Effector CD4-positive, alpha-beta T cell (primary cell): ENCODE measurements around the gene CNR2.
"Not testable (repeated sequence)": the region's sequence is repeated elsewhere in the genome, so short reads cannot be mapped to it uniquely, and the experiment has no call there.

Experiments
- DNase-seq: peaks from one replicate; pipeline ENCODE4 v3.0.0-alpha.2; 2020
- total RNA-seq: gene quantifications from one replicate; lab custom pipeline; 2026; lab: John Stamatoyannopoulos, UW

CNR2 gene
- 2.1 reads per million, percentile 4 among the genes with 10 or more reads in this experiment for total RNA-seq

GRCh38 chr1:23913212-23913880 lies at the start of gene CNR2:
TSS of gene CNR2 (minus strand) at chr1:23913362. CDS start at chr1:23875617, 37,745 bp downstream.
- DNase-seq, result no peak

GRCh38 chr1:23960291-23961020 lies 47.3 kb upstream of the CNR2 start:
- DNase-seq, result no peak

DNA sequence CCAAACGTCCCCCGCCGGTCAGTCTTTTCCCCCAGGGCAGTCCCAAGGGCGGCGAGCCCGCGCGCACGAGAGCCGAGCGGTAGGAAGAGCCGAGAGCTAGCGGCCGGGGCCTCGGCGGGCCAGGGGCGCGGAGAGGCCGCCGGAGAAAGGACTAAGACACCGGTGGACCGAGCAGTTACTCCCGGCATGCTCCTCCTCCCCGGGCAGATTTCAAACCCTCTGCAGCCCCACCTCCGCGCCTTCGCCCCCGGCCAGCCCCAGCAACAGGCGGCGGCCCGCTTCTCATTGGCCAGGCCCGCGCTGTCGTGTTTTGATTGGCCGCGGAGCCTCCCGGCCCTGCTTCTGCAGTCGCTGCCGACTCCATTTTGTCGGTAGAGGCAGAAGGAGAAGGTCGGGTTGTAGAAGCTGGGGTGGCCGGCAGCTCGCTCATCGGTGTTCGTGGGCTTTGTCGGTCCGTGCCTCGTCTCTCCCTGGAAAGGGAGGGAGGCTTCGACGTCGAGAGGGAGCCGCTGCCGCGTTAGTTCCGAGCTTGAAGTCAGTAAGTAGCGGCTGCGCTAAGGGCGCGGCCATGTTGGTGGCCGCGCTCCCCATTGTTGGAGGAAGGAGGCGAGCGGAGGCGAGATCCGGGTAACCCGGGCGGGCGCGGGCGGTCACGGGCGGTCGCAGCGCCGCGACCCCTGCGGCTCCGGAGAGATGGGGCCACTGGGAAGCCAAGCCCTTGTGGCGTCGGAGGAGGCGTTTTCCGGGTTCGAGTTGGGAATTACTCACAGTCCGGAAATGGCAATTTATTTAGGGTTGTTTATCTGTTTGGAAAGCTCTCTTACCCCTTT lies 46.5 kb upstream of the CNR2 start, which contains the start of gene PNRC2:
PNRC2 (plus strand) TSS at position 368 of the 830 bp plus-strand sequence. CDS start 1,630 bp downstream, outside the sequence.
- peak; percentile 95 for DNase-seq

DNA sequence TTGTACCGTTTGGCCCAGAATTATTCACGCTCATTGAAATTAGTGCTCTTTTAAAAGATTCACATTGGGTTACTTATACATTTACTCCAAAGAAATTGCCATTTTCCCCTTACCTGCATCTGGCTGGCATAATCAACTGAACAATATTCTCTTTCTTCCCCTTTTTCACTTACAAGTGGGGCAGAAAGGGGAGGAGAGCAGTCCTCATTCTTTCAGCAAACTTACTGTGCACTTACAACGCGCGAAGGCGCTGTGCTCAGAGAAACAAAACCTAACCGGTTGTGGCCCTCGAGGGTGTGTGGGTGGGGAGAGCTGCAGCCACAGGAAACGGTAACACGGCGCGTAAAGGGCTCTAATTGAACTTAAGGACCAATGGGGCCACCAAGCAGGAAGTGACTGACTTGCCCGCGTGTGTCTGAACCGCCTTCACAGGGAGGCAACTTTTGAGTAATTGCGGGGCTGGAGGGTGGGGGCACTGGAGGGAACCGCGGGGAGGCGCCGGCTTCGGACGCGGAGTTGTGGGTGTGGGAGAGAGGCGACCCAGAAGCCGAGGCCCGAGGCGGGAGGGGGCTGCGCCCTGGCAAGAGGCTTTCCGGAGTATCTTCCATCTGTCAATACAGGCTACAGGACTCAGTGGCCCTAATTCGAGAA lies 45.8 kb upstream of the CNR2 start:
- DNase-seq, result peak; percentile 87

- not testable (repeated sequence) for DNase-seq
These were observed 45.1 kb upstream of the CNR2 start for GRCh38 chr1:23958040-23958809.

GRCh38 chr1:23957096-23957495 lies 43.9 kb upstream of the CNR2 start:
- no peak for DNase-seq

DNA sequence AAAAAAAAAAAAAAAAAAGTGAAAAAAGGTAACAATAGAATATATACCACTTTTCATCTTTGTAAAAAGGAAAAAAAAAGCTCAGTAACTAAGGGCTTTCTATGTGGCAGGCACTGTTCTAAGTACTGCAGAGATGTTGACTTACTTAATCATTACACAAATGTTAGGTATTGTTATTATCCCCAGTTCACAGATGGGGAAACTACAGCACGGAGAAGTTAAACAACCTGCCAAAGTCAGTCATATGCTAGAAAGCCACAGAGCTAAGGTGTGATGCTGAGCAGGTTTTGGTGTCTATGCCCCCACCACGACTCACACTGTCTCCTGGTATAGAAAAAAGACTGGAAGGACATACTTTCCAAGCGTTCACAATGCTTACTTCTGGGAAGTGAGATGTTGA lies 39.9 kb upstream of the CNR2 start:
- no peak for DNase-seq

GRCh38 chr1:23947366-23947765 lies 34.2 kb upstream of the CNR2 start:
- no peak for DNase-seq

- no peak for DNase-seq
These were observed 23.5 kb upstream of the CNR2 start for GRCh38 chr1:23936481-23937176.

DNA sequence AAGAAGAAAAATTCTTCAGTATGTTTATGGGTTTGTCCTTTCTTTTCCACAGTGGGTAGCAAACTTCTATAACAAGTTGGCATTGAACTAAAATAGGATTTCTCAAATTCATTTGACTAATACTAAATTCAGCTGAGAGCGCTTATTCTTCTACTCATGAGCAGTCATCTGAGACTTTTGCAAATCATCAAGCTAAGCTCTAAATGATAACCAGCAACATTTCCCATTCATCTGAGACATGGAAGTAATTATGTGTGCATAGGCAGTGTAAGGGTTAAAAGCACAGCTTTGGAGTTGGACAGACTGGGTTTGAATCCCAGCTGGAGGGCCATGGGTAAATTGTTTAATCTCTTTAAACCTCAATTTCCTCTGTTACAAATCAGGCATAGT lies 18.3 kb upstream of the CNR2 start:
- no peak for DNase-seq

GRCh38 chr1:23930861-23931490 lies 17.8 kb upstream of the CNR2 start:
- DNase-seq, result no peak

DNA sequence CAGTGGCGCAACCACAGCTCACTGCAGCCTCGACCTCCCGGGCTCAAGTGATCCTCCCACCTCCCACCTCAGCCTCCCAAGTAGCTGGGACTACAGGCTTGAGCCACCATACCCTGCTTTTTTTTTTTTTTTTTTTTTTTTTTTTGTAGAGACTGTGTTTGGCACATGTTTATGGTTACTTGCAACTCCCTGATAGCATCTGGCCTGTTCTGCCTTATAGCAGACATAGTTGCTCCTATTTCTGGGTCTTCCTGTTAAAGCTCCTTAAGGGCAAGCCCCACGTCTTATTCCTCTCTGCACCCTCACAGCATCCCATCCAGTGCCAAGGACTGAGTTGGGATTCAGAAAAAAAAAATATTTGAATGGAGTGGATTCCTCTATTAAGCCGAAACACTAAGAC lies 17.1 kb upstream of the CNR2 start:
- DNase-seq, result no peak

GRCh38 chr1:23928789-23929188 lies 15.6 kb upstream of the CNR2 start:
- DNase-seq, result no peak

DNA sequence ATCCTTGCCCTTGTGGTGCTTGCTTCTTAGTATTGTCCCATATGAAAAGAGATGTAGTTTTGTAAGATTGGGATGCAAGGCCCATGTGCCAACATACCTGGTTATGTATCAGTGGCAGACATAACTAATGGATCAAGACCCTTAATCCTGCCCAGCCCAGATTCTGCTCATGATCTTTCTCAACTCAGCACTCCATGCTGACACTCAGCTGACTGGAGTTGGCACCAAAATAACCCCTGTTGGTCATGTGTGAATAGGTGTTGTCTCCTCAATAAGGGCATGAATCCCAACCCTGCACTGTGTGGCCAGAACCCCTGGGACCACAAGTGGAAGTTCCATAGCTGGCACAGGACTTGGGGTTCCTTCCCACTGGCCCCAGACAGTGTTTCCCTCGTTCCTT lies 13.9 kb upstream of the CNR2 start:
- no peak for DNase-seq

DNA sequence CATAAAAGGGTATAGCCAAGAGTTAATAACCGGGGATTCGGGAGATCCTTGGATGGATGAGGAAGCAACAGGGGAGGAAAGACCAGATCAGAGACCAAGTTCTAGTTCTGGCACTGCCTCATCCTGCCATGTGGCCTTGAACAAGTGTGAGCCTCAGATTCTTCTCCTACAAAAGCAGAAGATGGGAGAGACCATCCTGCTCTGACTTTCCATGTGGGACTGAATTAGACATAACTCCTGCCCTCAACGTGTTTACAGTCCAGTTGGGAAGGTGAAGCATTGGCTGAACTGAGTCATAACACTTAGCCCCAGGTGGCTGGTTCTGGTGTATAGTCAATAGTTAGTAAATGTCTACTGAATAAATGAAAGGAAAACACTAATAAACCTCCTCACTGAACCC lies 12.1 kb upstream of the CNR2 start:
- DNase-seq, result no peak

DNA sequence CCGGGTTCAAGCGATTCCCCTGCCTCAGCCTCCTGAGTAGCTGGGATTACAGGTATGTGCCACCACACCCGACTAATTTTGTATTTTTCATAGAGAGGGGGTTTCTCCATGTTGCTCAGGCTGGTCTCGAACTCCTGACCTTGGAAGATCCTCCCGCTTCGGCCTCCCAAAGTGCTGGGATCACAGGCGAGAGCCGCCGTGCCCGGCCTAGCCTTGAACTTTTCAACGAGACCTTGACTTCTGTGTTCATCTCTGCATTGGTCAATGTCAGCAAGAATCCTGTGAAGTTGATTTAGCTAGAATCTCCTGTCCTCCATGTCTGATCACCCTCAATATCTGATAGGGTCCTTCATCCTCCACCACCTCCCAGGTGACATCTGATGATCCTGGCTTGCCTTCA lies 11.4 kb upstream of the CNR2 start:
- DNase-seq, result no peak

- no peak for DNase-seq
These were observed 10.7 kb upstream of the CNR2 start for GRCh38 chr1:23923592-23924499.

DNA sequence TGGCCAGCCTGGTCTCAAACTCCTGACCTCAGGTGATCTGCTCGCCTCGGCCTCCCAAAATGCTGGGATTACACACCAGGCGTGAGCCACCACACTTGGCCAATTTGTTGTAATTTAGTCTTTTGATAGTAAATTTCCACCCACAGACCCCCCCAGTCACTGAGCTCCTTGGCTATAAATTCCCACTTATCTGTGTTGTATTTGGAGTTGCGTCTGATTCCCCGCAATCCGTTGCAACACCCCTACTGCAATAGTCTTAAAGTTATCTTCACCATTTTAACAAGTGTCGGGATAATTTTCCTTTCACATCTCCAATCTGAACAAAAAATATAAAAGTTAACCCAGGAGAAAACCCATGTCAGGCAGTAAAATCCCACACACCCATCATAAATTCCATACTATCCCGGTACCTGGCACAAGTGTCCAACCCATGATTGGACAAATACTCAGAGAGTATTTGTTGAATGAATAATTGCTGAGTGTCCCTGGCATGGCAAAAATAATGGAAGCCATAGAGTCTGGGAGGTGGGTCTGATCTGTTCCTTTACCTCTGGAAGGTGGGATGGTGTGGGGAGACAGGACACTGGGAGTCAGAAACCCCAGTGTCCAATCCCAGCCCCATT lies 9.3 kb upstream of the CNR2 start:
- no peak for DNase-seq
